ENCODE data around the gene SPTBN5.

Gene SPTBN5

GRCh38 chr15:41926185-41927056, 32.6 kb upstream of the SPTBN5 start:
- no peak for DNase-seq (ENCODE audit: low read depth)

- DNase-seq (ENCODE audit: low read depth), result no peak
Observed at GRCh38 chr15:41925086-41925608, 31.3 kb upstream of the SPTBN5 start.

DNA sequence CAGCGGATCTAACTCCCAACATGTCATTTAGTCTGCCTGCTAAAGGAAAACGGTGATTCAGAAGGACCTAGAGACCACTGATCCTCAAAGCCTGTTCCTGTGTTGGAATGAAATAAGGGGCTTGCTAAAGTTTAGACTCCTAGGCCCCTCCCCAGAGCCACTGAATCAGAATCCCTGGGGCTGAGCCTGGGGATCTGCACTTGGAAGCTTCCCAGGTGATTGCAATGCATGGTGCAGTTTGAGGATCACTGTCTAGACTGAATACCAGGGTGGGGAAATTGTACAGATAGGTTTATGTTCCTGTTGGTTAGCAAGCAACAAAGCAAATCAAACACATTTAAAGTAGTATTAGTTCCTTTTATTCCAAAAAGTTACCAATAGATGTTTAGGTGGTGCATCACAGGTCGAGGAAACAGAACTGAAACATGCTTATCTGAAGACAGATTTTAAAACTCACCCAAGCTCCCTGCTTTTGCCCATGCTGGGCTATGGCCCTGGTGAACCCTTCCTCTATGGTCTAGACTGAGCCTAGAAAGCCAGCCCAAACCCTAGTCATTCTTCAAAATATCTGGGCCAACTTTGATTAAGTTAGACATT, 29.6 kb upstream of the SPTBN5 start:
- DNase-seq (ENCODE audit: low read depth), result no peak

DNA sequence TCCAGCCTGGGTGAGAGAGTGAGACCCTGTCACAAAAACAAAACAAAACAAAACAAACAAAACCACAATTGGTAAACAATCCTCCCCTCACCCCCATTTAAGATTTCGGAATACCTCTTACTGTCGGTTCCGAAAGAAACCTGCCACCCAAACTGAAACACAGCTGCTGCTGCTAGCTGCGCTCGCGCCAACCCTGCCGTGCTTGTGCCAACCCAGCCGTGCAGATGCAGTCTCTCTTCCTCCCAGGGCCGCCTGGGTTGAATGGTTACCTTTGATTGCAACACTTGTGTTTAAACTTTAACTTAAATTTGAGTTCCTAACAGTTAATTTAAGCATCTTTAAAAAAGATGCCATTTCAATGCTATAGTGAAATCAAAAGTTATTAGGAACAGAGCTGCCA, 28.5 kb upstream of the SPTBN5 start:
- DNase-seq (ENCODE audit: low read depth), result no peak

DNA sequence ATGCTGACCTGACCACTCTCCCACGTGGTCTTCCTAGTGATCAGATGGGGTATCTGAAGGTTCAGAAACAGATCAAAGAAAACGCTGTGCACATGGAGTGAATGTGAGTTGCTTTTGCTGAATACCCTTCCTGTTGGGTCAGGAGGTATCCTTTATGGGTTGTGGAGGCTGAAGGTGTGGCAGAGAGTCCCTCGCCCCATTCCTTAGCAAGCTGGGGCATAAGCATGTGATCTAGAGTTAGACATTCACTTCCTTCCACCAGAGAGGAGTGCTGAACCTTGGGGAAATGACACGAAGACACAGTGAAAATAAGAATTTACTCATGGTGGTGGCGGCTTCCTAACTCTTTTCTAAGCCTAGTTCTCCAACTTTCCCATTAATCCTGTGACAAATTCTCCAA, 27.8 kb upstream of the SPTBN5 start:
- no peak for DNase-seq (ENCODE audit: low read depth)

DNA sequence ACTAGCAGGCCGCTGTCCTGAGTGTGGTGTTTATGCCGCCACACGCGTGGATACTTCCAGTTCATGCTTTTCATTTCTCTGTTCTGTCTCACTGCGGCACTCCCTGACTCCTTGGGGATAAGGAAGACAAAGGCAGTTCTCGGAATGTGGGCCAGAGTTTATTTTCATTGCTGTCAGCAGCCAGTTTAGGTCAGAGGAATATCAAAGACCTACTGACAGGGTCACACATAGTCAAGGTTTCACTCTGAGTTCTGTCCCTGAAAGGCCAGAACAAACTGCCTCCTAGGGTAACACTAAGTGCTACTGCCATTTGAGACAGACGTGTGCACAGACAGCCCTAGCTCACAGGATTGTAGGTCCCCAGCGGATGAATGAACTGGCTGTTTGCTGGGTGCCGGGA, 27.3 kb upstream of the SPTBN5 start:
- no peak for DNase-seq (ENCODE audit: low read depth)

DNA sequence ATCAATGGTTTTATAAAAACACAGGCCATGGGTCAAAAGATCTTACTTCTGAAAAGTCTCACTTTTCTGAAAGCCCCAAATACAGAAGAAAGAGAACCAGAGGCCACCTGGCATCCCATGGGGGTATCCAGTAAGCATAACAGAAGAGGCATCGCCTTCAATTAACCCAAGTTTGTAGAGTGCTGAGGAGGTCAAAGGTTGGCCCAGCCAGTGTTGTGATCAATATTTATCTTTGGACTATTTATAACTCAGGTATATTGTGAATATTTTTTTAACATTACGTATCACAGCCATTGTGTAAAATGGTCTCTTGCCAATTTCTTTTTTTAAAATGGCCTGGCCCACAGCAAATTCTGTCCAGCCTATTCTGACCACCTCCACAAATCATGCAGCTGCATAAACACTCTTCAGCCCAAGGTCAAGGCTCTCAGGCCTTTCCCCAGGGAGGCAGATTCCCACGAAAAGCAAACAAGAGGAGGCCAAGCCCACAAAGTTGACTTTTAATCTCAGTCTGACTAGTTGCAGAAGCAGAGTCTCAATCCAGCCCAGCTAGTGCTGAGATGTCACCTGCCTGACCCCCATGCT, 26.2 kb upstream of the SPTBN5 start:
- no peak for DNase-seq (ENCODE audit: low read depth)

- DNase-seq (ENCODE audit: low read depth), result no peak
Observed at GRCh38 chr15:41919201-41919820, 25.5 kb upstream of the SPTBN5 start.

DNA sequence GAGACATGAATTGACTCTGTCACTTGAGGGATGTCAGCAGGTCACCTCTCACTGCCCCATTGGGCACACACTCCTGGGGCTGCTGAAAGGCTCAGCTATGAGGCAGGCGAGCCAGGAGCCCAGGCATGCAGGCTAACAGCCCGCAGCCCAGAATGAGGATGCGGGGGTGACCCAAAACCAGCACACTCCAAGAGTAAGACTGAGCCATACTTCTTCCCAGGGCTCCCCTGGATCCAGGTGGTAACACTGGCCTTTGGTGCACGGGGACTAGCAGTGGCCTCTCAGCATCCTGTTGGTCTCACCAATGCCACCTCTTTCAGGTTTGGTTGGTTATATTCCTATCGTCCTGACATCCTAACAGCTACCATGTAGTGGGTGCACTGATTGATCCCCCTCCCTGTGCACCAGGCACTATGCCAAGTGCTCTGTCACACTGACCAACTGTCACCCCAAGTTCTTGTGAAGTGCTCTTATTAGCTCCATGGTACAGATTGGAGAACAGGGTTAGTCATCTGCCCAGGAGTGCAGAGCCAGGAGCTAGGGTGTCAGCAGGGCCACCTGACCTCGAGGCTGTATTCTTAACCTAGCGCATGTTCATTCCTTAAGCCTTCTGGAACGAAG, 24.8 kb upstream of the SPTBN5 start:
- no peak for DNase-seq (ENCODE audit: low read depth)

DNA sequence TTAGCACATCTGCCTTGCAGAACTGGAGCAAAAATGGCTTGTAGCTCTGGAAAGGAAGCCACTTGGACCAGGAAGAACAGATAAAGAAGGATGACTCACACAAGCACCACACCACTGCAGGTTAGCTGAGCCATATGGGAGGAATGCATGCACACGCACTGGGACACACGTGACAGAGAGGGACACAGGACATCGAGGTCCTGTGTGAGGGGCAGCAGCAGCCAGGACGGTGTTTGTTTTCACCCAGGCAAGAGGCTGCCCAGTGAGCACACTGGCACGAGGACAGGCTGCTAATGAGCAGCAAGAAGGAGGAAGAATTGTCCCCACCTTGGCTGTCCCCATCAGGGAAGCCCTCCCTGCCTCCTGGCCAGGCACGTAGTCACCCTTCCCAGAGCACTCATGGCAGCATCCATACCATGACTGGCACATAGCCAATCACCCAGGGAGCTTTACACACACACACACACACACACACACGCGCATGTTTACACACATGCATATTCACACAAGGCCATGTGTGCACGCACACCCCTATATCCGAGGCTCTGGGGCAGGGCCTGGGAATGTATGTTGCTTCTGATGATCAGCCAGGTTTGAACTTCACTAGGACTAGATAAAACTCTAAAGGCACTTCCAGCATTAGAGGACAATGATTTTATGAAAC, 24.0 kb upstream of the SPTBN5 start:
- peak; percentile 54 for DNase-seq (ENCODE audit: low read depth)

DNA sequence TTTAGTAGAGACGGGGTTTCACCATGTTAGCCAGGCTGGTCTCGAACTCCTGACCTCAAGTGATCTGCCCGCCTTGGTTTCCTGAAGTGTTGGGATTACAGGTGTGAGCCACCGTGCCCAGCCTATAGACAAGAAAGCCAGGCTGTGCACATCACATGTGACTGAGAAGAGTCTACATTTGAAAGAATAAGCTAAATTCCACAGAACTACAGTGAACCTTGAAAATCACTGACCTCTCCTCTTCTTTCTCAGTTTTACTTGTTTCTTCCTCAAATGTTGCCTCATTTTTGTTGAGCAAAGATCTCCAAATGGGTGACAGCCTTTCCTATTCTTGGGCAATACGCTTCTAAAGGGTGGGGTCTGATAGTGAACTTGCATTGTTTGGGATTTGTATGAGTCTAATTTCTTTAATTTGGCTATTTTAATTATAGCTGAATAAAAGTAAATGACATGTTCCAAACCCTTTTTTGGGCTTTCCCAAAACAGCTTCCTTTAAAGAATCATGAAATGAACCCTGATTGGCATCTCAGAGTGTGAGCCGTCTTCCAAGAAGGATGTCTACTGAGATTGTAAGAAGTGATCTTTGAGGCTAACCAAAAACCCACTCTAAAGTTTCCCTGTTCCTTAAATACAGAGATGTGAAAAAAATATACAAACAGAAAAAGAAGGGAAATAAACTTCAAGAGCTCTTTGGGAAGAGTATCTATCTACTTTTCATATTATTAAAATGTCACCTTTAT, 21.6 kb upstream of the SPTBN5 start:
- DNase-seq (ENCODE audit: low read depth), result no peak

DNA sequence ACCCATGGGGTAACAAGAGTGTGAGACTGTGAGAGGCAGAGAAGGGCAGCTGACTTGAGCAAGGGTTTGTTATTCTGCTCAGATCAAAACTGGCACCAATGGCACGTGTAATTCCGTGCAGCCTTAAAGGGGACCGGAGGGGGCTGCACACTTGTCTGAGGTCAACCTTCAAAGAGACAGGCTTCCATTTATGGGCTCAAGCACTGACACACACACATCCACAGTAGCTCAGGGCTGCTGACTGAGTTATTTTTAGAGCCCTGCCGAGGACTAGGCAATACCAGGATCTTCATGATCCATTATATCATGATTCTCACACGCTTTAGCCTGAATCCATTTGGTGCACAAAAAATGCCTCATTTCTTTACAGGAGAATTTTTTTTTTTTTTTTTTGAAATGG, 20.6 kb upstream of the SPTBN5 start:
- DNase-seq (ENCODE audit: low read depth), result no peak

- no peak for DNase-seq (ENCODE audit: low read depth)
Observed at GRCh38 chr15:41913256-41913655, 19.4 kb upstream of the SPTBN5 start.

GRCh38 chr15:41911691-41912345, 18.0 kb upstream of the SPTBN5 start:
- DNase-seq (ENCODE audit: low read depth), result no peak

GRCh38 chr15:41908736-41909461, 15.0 kb upstream of the SPTBN5 start:
- DNase-seq (ENCODE audit: low read depth), result no peak

DNA sequence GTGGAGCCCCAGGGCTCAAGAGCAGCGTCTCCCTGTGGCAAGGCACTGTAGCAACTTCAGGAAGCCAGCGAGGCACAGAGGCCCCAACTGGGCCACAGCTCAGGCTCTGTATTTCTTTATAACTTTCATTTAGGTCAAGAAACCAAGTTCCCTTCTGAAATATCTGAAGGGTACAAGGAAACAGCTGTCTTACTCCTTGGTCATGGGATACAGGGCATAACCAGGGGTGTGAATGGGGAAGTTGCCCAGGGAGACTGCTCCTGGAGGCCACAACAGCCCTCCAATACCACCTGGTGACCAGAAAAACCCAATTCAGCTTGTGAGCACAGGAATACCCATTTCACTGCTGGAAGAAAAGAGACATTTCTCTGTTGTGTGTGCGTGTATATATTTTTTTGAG, 13.3 kb upstream of the SPTBN5 start:
- no peak for DNase-seq (ENCODE audit: low read depth)

GRCh38 chr15:41906608-41907007, 12.8 kb upstream of the SPTBN5 start:
- DNase-seq (ENCODE audit: low read depth), result no peak

DNA sequence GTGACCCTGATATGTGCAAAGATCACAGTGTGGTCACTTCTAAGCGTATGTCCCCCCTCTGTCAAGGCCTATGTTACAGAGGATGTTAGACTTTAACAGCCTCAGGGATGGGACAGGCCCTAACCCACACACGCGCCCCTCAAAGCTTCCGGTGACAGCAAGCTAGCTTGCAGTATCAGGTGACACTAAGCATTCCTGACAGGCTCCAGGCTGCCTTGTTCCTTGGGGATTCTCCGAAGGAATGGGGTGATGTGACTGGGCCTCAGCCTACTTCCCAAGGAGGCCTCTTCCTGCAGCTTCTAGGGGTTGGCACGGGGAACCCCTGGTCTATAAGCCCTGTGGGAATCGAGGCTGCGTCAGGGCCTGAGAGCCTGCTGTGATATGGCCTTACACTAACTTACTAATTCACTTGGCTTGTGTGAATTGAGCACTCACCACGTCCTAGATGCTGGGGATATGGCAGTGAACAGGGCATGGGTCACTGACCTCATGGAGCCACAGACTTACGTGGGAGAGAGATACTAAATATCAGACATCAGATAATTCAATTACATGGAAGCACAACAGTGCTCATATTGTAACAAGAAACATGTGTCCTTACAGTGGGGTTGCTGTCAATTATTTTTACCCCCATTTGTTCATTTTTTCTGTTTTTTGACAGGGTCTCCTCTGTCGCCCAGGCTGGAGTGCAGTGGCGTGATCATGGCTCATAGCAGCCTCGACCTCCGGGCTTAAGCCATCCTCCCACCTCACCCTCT, 11.4 kb upstream of the SPTBN5 start:
- no peak for DNase-seq (ENCODE audit: low read depth)

GRCh38 chr15:41904541-41905005, 10.7 kb upstream of the SPTBN5 start:
- DNase-seq (ENCODE audit: low read depth), result no peak
